Ishikawa (cell line): ENCODE results near the gene ATOH7.

Experiments used
- CEBPB ChIP-seq: IDR thresholded peaks from 2 replicates; pipeline ENCODE4 v1.6.1; 2012
- EGR1 ChIP-seq: IDR thresholded peaks from 2 replicates; pipeline ENCODE4 v1.6.1; 2012

- TF ChIP-seq EGR1 (no peak), CEBPB (no peak)
These were observed 37.8 kb upstream of the ATOH7 start for GRCh38 chr10:68269562-68270290.
